ENCODE measurements around the gene KISS1R.

Gene KISS1R

GRCh38 chr19:927351-927779 is 10.2 kb downstream of the KISS1R start:
- Histone ChIP-seq H3K9me3 (ENCODE audit: control insufficient read depth, insufficient read depth, low read length) (no peaks in the 10 kb centered on the region), H3K36me3 (ENCODE audit: control insufficient read depth, insufficient read depth, low read length) (peaks cover 22% of the 10 kb centered on the region), H3K4me1 (ENCODE audit: control insufficient read depth, insufficient read depth, low read length) (no peaks in the 10 kb centered on the region), H3K27ac (ENCODE audit: low read depth, low read length) (peak overlapping the region; percentile 79), H3K4me3 (ENCODE audit: low read depth, low read length) (peak overlapping the region; percentile 87; the same call in 1 of the 2 replicates), H3K27me3 (ENCODE audit: control insufficient read depth, insufficient read depth, low read length) (no peaks in the 10 kb centered on the region), H3K9ac (ENCODE audit: low read depth, low read length) (no peak overlapping the region)

GRCh38 chr19:927780-928401 is 10.8 kb downstream of the KISS1R start:
- H3K4me3 ChIP-seq (ENCODE audit: low read depth, low read length) = peak overlapping the region; percentile 33; the same call in 1 of the 2 replicates
- no peaks in the 10 kb centered on the region for H3K9me3 ChIP-seq (ENCODE audit: control insufficient read depth, insufficient read depth, low read length)
- peaks cover 5% of the 10 kb centered on the region; the same call in 1 of the 2 replicates for H3K4me1 ChIP-seq (ENCODE audit: control insufficient read depth, insufficient read depth, low read length)
- no peak overlapping the region for H3K9ac ChIP-seq (ENCODE audit: low read depth, low read length)
- peak overlapping the region; percentile 79 for H3K27ac ChIP-seq (ENCODE audit: low read depth, low read length)
- peaks cover 28% of the 10 kb centered on the region for H3K36me3 ChIP-seq (ENCODE audit: control insufficient read depth, insufficient read depth, low read length)
- H3K27me3 ChIP-seq (ENCODE audit: control insufficient read depth, insufficient read depth, low read length) = no peaks in the 10 kb centered on the region

GRCh38 chr19:928471-929202 is 11.5 kb downstream of the KISS1R start:
- Histone ChIP-seq H3K4me3 (ENCODE audit: low read depth, low read length) (no peak overlapping the region), H3K27ac (ENCODE audit: low read depth, low read length) (no peak overlapping the region), H3K9me3 (ENCODE audit: control insufficient read depth, insufficient read depth, low read length) (no peaks in the 10 kb centered on the region), H3K36me3 (ENCODE audit: control insufficient read depth, insufficient read depth, low read length) (peaks cover 30% of the 10 kb centered on the region), H3K9ac (ENCODE audit: low read depth, low read length) (no peak overlapping the region), H3K27me3 (ENCODE audit: control insufficient read depth, insufficient read depth, low read length) (no peaks in the 10 kb centered on the region), H3K4me1 (ENCODE audit: control insufficient read depth, insufficient read depth, low read length) (peaks cover 8% of the 10 kb centered on the region; the same call in 1 of the 2 replicates)

GRCh38 chr19:929203-929890 is 12.2 kb downstream of the KISS1R start:
- Histone ChIP-seq H3K4me3 (ENCODE audit: low read depth, low read length) (no peak overlapping the region), H3K27me3 (ENCODE audit: control insufficient read depth, insufficient read depth, low read length) (no peaks in the 10 kb centered on the region), H3K27ac (ENCODE audit: low read depth, low read length) (no peak overlapping the region), H3K9ac (ENCODE audit: low read depth, low read length) (no peak overlapping the region), H3K36me3 (ENCODE audit: control insufficient read depth, insufficient read depth, low read length) (peaks cover 30% of the 10 kb centered on the region), H3K4me1 (ENCODE audit: control insufficient read depth, insufficient read depth, low read length) (peaks cover 8% of the 10 kb centered on the region; the same call in 1 of the 2 replicates), H3K9me3 (ENCODE audit: control insufficient read depth, insufficient read depth, low read length) (no peaks in the 10 kb centered on the region)

GRCh38 chr19:929891-930258 is 12.7 kb downstream of the KISS1R start:
- peaks cover 8% of the 10 kb centered on the region; the same call in 1 of the 2 replicates for H3K4me1 ChIP-seq (ENCODE audit: control insufficient read depth, insufficient read depth, low read length)
- no peak overlapping the region for H3K9ac ChIP-seq (ENCODE audit: low read depth, low read length)
- H3K4me3 ChIP-seq (ENCODE audit: low read depth, low read length) = no peak overlapping the region
- no peaks in the 10 kb centered on the region for H3K9me3 ChIP-seq (ENCODE audit: control insufficient read depth, insufficient read depth, low read length)
- H3K27ac ChIP-seq (ENCODE audit: low read depth, low read length) = no peak overlapping the region
- peaks cover 30% of the 10 kb centered on the region for H3K36me3 ChIP-seq (ENCODE audit: control insufficient read depth, insufficient read depth, low read length)
- no peaks in the 10 kb centered on the region for H3K27me3 ChIP-seq (ENCODE audit: control insufficient read depth, insufficient read depth, low read length)

GRCh38 chr19:931860-932647 is 14.9 kb downstream of the KISS1R start:
- H3K4me3 ChIP-seq (ENCODE audit: low read depth, low read length) = no peak overlapping the region
- H3K9ac ChIP-seq (ENCODE audit: low read depth, low read length) = no peak overlapping the region
- peaks cover 31% of the 10 kb centered on the region for H3K36me3 ChIP-seq (ENCODE audit: control insufficient read depth, insufficient read depth, low read length)
- H3K27me3 ChIP-seq (ENCODE audit: control insufficient read depth, insufficient read depth, low read length) = no peaks in the 10 kb centered on the region
- H3K9me3 ChIP-seq (ENCODE audit: control insufficient read depth, insufficient read depth, low read length) = no peaks in the 10 kb centered on the region
- peaks cover 8% of the 10 kb centered on the region; the same call in 1 of the 2 replicates for H3K4me1 ChIP-seq (ENCODE audit: control insufficient read depth, insufficient read depth, low read length)
- H3K27ac ChIP-seq (ENCODE audit: low read depth, low read length) = no peak overlapping the region

GRCh38 chr19:932648-933552 is 15.8 kb downstream of the KISS1R start:
- Histone ChIP-seq H3K36me3 (ENCODE audit: control insufficient read depth, insufficient read depth, low read length) (peaks cover 36% of the 10 kb centered on the region), H3K27me3 (ENCODE audit: control insufficient read depth, insufficient read depth, low read length) (no peaks in the 10 kb centered on the region), H3K4me1 (ENCODE audit: control insufficient read depth, insufficient read depth, low read length) (peaks cover 8% of the 10 kb centered on the region; the same call in 1 of the 2 replicates), H3K9me3 (ENCODE audit: control insufficient read depth, insufficient read depth, low read length) (no peaks in the 10 kb centered on the region), H3K4me3 (ENCODE audit: low read depth, low read length) (no peak overlapping the region), H3K27ac (ENCODE audit: low read depth, low read length) (peak overlapping the region; percentile 67), H3K9ac (ENCODE audit: low read depth, low read length) (no peak overlapping the region)

- Histone ChIP-seq H3K4me1 (ENCODE audit: control insufficient read depth, insufficient read depth, low read length) (peaks cover 8% of the 10 kb centered on the region; the same call in 1 of the 2 replicates), H3K27ac (ENCODE audit: low read depth, low read length) (peak overlapping the region; percentile 67), H3K9ac (ENCODE audit: low read depth, low read length) (no peak overlapping the region), H3K4me3 (ENCODE audit: low read depth, low read length) (no peak overlapping the region), H3K36me3 (ENCODE audit: control insufficient read depth, insufficient read depth, low read length) (peaks cover 36% of the 10 kb centered on the region), H3K27me3 (ENCODE audit: control insufficient read depth, insufficient read depth, low read length) (no peaks in the 10 kb centered on the region), H3K9me3 (ENCODE audit: control insufficient read depth, insufficient read depth, low read length) (no peaks in the 10 kb centered on the region)
These were observed 16.4 kb downstream of the KISS1R start for GRCh38 chr19:933553-933882.

- Histone ChIP-seq H3K27ac (ENCODE audit: low read depth, low read length) (no peak overlapping the region), H3K4me1 (ENCODE audit: control insufficient read depth, insufficient read depth, low read length) (peaks cover 8% of the 10 kb centered on the region; the same call in 1 of the 2 replicates), H3K27me3 (ENCODE audit: control insufficient read depth, insufficient read depth, low read length) (no peaks in the 10 kb centered on the region), H3K9ac (ENCODE audit: low read depth, low read length) (no peak overlapping the region), H3K36me3 (ENCODE audit: control insufficient read depth, insufficient read depth, low read length) (peaks cover 33% of the 10 kb centered on the region), H3K4me3 (ENCODE audit: low read depth, low read length) (no peak overlapping the region), H3K9me3 (ENCODE audit: control insufficient read depth, insufficient read depth, low read length) (no peaks in the 10 kb centered on the region)
These were observed 17.2 kb downstream of the KISS1R start for GRCh38 chr19:934197-934840.

Measured in HUES48 (cell line).